Measurements from ENCODE around the gene FRYL. TPM values are rescaled to one million over a fixed set of nuclear protein-coding genes. Genes with fewer than 3 reads are reported as not detected.

Gene FRYL
- total and polyA plus RNA-seq, 2 donors (not counting 1 experiment from before 2014, with no cell fraction given), result 20.3 to 61.4 TPM

DNA sequence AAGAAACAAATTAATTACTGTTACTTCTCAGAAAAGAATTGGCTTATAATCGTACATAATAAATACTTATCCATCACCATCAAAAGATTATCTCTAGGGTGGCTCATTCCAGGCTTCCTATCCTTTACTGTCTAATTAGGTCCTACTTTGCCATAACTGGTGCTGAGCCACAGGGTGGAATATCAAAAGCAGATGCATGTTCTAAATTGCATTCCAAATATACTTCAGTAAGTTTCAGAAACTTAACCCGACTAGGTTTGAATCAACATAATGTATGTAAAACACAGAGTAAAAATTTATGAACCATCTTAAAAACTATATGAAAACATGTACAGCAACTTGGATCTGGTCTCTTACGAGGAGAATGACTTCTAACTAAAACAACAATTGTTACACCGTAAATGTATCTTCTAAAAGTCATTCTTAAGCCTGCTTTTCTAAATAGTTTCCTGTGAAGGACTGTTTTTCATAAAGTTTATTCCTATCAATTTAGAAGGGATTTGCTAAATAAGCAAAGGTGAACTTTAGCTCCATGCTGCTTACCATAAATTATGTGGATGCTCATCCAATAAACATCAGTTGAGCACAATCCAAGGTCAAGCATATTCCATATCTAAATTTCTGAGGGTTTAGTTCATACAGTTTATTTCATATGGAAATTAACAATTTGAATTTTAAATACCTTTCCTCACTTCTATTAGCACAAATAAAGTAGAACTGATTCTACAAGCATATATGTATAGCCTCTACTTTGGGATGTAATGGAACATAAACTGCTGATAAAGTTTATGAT lies 276.6 kb downstream of the FRYL start:
- Histone ChIP-seq H3K27me3 (ENCODE audit: control insufficient read depth, insufficient read depth, low read length) (no peaks in the 10 kb centered on the region), H2AFZ (ENCODE audit: low read length) (no peak overlapping the region), H3K4me3 (replicated peaks in 1 of 4; ENCODE audit: control extremely low read depth in 1 of 4, insufficient read depth in 1 of 4, low read depth in 3 of 4, low read length in 4 of 4) (no peak overlapping the region), H3K9ac (ENCODE audit: insufficient read depth, low read length) (no peak overlapping the region), H3K4me2 (ENCODE audit: extremely low read depth, insufficient read depth, low read length) (no peak overlapping the region), H3K4me1 (ENCODE audit: control insufficient read depth, extremely low read depth, insufficient read depth, low read length) (no peaks in the 10 kb centered on the region), H3K79me2 (ENCODE audit: control insufficient read depth, insufficient read depth, low read length) (no peaks in the 10 kb centered on the region), H3K27ac (ENCODE audit: insufficient read depth, low read length) (no peak overlapping the region), H3K36me3 (ENCODE audit: control insufficient read depth, insufficient read depth, low read length) (no peaks in the 10 kb centered on the region), H4K20me1 (ENCODE audit: control insufficient read depth, extremely low read depth, insufficient read depth, low read length) (no peaks in the 10 kb centered on the region), H3K9me3 (ENCODE audit: control insufficient read depth, insufficient read depth, low read depth, low read length) (no peaks in the 10 kb centered on the region)
- TF ChIP-seq, protein P1, sequence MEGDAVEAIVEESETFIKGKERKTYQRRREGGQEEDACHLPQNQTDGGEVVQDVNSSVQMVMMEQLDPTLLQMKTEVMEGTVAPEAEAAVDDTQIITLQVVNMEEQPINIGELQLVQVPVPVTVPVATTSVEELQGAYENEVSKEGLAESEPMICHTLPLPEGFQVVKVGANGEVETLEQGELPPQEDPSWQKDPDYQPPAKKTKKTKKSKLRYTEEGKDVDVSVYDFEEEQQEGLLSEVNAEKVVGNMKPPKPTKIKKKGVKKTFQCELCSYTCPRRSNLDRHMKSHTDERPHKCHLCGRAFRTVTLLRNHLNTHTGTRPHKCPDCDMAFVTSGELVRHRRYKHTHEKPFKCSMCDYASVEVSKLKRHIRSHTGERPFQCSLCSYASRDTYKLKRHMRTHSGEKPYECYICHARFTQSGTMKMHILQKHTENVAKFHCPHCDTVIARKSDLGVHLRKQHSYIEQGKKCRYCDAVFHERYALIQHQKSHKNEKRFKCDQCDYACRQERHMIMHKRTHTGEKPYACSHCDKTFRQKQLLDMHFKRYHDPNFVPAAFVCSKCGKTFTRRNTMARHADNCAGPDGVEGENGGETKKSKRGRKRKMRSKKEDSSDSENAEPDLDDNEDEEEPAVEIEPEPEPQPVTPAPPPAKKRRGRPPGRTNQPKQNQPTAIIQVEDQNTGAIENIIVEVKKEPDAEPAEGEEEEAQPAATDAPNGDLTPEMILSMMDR (conservative IDR thresholded peaks at IDR 0.05 in 1 of 2, IDR thresholded peaks at IDR 0.05 in 1 of 2; ENCODE audit: low read depth in 1 of 2, low read length in 2 of 2), result no peak
- TF ChIP-seq EZH2 (IDR thresholded peaks at IDR 0.05; ENCODE audit: low read length, missing control alignments), result no peak
- DNase-seq (ENCODE audit: low read depth in 2 of 2), result no peak

DNA sequence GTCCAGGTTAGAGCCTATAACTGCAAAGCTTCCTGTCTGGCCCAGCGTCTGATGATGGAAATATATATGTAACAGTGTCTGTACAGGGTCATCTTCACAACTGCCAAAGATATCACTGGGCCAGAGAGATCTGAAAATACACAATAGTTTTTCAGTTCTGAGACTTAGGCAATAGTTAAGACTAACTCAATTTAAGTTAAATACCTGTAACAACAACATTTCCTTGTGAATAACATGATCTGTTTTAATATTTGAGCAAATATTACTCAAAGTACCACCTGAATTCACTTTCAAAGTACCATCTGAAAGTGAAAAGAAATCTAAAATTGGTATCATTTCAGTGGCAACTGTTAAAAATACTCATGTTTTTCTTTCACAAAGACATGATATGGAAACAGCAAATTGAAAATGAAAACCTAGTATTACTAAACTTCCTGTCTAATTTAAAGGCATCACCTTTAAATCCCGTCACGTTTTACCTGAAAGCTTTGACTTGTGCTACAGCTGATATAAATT lies 280.5 kb downstream of the FRYL start:
- H2AFZ ChIP-seq (ENCODE audit: low read length), result no peak overlapping the region
- H3K9ac ChIP-seq (ENCODE audit: insufficient read depth, low read length), result no peak overlapping the region
- TF ChIP-seq EZH2 (IDR thresholded peaks at IDR 0.05; ENCODE audit: low read length, missing control alignments), result no peak
- TF ChIP-seq, protein P1 (conservative IDR thresholded peaks at IDR 0.05 in 1 of 2, IDR thresholded peaks at IDR 0.05 in 1 of 2; ENCODE audit: low read depth in 1 of 2, low read length in 2 of 2), result no peak
- H3K79me2 ChIP-seq (ENCODE audit: control insufficient read depth, insufficient read depth, low read length), result no peaks in the 10 kb centered on the region
- H4K20me1 ChIP-seq (ENCODE audit: control insufficient read depth, extremely low read depth, insufficient read depth, low read length), result no peaks in the 10 kb centered on the region
- no peaks in the 10 kb centered on the region for H3K27me3 ChIP-seq (ENCODE audit: control insufficient read depth, insufficient read depth, low read length)
- no peak for DNase-seq (ENCODE audit: low read depth in 2 of 2)
- no peaks in the 10 kb centered on the region for H3K9me3 ChIP-seq (ENCODE audit: control insufficient read depth, insufficient read depth, low read depth, low read length)
- H3K4me2 ChIP-seq (ENCODE audit: extremely low read depth, insufficient read depth, low read length), result no peak overlapping the region
- H3K4me1 ChIP-seq (ENCODE audit: control insufficient read depth, extremely low read depth, insufficient read depth, low read length), result no peaks in the 10 kb centered on the region
- no peak overlapping the region for H3K27ac ChIP-seq (ENCODE audit: insufficient read depth, low read length)
- H3K4me3 ChIP-seq (replicated peaks in 1 of 4; ENCODE audit: control extremely low read depth in 1 of 4, insufficient read depth in 1 of 4, low read depth in 3 of 4, low read length in 4 of 4), result no peak overlapping the region
- no peaks in the 10 kb centered on the region for H3K36me3 ChIP-seq (ENCODE audit: control insufficient read depth, insufficient read depth, low read length)

DNA sequence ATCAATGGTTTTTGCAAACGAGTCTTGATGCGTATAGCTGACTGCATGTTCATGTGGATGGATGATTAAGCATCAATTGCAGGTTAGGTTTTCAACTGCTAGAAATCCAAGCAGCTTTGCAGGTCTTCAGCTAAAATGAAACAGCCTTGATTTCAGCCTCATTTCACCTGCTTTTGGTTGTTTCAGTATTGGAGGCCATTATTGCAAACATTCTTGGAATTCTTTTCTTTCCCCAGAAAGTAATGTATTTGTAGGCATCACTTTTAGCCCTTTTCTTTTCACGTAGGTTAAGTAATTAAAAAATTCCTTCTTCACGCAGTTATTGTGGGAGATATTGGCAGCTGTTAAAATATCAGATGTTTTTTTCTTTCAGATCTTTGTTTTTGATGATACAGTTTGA lies 281.2 kb downstream of the FRYL start:
- Histone ChIP-seq H3K36me3 (ENCODE audit: control insufficient read depth, insufficient read depth, low read length) (no peaks in the 10 kb centered on the region), H3K27ac (ENCODE audit: insufficient read depth, low read length) (no peak overlapping the region), H3K4me3 (replicated peaks in 1 of 4; ENCODE audit: control extremely low read depth in 1 of 4, insufficient read depth in 1 of 4, low read depth in 3 of 4, low read length in 4 of 4) (no peak overlapping the region), H3K27me3 (ENCODE audit: control insufficient read depth, insufficient read depth, low read length) (no peaks in the 10 kb centered on the region), H2AFZ (ENCODE audit: low read length) (no peak overlapping the region), H3K9me3 (ENCODE audit: control insufficient read depth, insufficient read depth, low read depth, low read length) (no peaks in the 10 kb centered on the region), H3K79me2 (ENCODE audit: control insufficient read depth, insufficient read depth, low read length) (no peaks in the 10 kb centered on the region), H3K4me2 (ENCODE audit: extremely low read depth, insufficient read depth, low read length) (no peak overlapping the region), H3K4me1 (ENCODE audit: control insufficient read depth, extremely low read depth, insufficient read depth, low read length) (no peaks in the 10 kb centered on the region), H4K20me1 (ENCODE audit: control insufficient read depth, extremely low read depth, insufficient read depth, low read length) (no peaks in the 10 kb centered on the region), H3K9ac (ENCODE audit: insufficient read depth, low read length) (no peak overlapping the region)
- no peak for TF ChIP-seq EZH2 (IDR thresholded peaks at IDR 0.05; ENCODE audit: low read length, missing control alignments)
- TF ChIP-seq, protein P1 (conservative IDR thresholded peaks at IDR 0.05 in 1 of 2, IDR thresholded peaks at IDR 0.05 in 1 of 2; ENCODE audit: low read depth in 1 of 2, low read length in 2 of 2), result no peak
- no peak for DNase-seq (ENCODE audit: low read depth in 2 of 2)

Data from fibroblast of lung (primary cell).